CD4-positive, alpha-beta T cell treated with Interleukin-15 for 1 hour (primary cell): ENCODE measurements around the gene BEST1.

Experiments used
- DNase-seq: peaks from one replicate; pipeline ENCODE4 v3.0.0-alpha.2; 2020

BEST1 gene

DNA sequence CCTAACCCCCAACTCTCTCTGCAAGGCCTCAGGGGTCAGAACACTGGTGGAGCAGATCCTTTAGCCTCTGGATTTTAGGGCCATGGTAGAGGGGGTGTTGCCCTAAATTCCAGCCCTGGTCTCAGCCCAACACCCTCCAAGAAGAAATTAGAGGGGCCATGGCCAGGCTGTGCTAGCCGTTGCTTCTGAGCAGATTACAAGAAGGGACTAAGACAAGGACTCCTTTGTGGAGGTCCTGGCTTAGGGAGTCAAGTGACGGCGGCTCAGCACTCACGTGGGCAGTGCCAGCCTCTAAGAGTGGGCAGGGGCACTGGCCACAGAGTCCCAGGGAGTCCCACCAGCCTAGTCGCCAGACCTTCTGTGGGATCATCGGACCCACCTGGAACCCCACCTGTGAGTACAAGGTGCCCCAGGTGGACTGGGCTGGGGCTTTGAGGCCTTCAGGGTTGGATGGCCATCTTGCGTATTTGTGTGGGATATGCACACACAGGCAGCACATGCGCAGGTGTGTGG, at the start of gene BEST1:
Gene BEST1, plus strand, starts transcription at position 317 of the 513 bp plus-strand sequence. CDS start 1,456 bp downstream, outside the sequence.
- DNase-seq, result no peak

DNA sequence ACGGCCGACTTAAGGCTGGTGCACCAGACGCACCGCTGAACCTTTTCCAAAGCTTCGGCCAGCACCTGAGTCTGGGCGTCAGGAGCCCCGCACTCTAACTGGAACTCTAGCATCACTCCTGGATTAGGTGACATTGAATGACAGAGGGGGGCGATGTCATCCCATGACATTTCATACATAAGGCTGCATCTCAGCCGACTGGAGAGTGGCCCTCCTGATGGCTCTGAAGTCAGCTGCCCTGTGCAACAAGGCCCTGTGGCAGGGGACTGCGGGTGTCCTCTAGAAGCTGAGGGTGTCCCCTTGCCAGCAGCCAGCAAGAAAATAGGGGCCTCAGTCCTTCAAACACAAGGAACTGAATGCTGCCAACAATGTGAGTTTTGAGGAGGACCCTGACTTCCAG, 48.8 kb upstream of the BEST1 start:
- DNase-seq, result no peak

DNA sequence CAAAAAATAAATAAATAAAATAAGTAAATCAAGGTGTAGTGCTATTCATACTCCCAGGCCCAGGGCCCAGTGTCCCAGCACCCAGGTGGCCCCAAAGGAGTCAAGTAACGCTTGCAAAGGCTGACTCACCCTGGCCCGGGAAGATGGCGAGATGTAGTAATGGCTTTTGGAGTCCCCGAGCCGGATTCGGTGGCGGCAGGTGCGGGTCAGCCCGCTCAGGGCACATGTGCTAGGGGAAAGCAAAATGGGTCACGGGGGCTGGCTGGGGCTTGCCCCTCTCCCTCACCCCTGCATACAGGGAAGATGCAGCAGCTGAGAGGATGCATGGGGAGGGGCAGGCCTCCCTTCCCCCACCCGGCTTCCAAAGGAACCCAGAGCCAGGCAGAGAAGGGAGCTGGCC, 47.8 kb upstream of the BEST1 start:
- DNase-seq, result no peak

DNA sequence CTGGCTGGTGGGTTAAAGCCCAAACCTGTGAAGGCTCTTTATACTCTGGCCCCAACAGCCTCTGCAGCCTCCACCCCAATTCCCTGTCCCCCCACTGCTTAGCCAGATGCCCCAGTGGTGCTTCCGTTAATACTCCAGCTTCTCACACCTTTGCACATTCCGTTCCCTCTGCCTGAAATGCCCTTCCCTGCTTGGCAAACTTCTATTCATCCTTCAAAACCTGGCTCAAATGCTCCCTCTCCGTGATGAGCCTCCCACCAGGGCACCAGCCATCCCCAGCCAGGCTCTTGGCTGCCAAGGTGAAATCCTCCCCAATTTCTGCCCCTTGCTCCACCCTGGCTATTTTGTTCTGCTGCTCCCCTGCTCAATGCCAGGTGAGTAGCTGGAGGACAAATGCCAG, 46.3 kb upstream of the BEST1 start:
- DNase-seq, result no peak

DNA sequence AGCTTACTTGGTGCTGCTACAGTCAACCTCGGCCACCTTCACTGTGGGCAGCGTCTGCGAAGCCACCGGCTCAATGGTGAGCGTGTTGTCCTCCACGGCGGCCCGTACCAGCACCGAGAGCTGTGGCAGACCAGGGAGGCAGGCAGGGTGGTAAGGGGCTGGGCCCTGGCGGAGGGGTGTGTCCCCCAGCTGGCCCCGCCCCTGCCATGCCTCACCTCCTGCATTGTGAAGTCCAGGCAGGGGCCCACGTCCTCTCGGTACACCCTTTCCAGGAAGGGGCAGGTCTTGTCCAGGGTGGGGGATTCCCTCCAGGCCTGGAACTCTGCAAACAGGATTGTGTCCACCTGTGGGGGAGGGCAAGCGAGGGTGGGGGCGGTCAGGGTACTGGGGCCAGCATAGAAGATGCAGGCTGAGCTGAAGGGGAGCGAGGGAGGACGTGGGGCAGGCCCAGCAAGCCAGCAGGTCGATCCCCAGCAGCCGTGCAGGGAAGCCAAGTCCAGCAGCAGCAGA, 45.6 kb upstream of the BEST1 start:
- DNase-seq, result no peak

DNA sequence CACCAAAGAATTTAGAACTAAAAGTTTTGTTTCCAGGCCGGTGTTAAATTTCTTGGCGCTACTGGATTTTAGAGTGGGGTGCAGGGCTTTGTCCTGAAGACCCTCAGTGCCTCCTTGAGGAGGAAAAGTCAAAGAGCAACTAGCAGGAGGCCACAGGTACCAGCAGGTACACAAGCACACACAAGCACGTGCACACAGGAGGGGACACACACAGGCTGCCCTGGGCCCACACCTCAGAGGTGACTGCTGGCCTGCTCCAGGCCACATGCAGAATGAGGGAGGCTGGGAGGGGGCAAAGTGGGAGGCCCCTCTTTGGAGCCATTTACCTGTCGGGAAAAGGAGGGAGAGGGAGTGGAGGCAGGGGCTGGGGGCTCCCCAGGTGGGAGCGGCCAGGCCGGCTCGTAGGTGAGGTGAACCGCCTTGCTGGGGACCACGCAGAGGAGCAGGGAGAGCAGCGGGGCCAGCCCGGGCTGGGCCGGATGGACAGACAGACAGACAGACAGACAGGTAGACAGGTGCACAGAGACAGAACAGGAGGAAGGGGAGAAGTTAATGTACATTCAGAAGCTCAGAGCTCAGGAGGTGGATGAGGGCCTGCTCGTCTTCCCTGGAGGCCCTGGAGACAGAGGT, 45.0 kb upstream of the BEST1 start:
- no peak for DNase-seq

DNA sequence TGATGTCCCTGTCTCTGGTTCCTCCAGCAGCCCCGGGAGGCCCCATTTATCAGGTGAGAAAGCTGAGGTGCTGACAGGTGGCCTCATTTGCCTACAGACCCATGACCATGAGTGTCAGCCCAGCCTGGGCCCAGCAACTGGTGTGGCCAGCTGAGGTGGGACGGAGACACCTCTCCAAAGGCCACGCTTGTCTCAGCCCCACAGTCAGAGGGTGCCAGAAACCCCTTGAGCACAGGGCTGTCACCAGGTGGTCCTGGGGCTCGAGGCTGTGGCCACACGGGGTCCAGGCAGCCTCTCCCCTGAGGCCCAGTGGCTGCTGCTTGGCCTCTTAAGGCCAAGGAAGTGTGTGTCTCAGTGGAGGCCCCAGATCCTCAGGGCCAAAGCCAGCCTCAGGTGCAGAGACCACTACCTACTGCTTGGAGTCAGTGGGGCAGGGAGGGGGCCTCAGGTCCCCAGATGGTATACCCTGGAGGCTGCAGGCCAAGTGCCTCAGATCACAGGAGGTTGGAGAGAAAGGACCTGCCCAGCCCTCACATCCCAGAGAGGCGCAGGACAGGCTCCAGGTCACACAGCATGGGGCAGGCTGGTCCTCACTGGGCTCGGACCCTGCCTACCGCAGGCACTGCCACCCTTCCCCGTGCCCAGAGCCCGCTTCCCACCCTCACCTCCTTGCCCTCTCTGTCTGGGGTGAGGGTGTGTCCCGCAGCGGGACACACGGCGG, 44.2 kb upstream of the BEST1 start:
- no peak for DNase-seq

DNA sequence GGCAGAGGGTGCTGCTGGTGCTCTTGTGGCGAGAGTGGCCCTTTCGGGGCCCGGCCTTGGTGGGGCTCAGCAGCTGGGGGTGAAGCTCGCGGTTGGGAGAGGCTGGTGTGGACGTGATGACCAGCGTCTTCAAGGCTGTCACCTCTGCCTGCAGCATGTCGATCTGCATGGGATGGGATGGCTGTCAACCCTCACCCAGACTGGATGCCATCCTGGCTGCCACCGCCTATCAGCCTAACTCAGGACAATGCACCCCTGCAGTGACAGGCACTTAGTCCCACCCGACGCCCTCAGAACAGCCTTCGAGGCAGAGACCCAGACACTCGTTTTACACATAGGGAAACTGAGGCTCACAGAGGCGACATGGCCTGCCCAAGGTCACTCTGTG, 43.6 kb upstream of the BEST1 start:
- no peak for DNase-seq

DNA sequence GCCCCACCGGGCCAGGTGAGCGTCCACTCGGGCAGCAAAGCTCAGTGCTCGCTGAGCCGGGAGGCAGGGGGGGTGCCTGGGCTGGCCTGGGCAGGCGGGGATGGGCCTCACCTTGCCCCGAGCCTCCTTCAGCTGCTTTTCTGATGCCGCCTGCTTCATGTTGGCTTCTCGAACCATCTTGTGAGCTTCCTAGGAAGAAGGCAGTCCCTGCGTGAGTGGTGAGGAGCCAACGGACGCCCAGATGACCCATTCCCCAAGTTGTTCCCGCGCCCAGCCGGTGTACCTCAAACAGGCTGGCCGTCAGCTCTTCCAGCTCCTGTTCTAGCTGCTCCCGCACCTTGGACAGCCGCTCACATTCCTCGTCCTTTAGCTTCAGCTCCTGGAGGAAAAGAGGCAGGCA, 42.9 kb upstream of the BEST1 start:
- no peak for DNase-seq

DNA sequence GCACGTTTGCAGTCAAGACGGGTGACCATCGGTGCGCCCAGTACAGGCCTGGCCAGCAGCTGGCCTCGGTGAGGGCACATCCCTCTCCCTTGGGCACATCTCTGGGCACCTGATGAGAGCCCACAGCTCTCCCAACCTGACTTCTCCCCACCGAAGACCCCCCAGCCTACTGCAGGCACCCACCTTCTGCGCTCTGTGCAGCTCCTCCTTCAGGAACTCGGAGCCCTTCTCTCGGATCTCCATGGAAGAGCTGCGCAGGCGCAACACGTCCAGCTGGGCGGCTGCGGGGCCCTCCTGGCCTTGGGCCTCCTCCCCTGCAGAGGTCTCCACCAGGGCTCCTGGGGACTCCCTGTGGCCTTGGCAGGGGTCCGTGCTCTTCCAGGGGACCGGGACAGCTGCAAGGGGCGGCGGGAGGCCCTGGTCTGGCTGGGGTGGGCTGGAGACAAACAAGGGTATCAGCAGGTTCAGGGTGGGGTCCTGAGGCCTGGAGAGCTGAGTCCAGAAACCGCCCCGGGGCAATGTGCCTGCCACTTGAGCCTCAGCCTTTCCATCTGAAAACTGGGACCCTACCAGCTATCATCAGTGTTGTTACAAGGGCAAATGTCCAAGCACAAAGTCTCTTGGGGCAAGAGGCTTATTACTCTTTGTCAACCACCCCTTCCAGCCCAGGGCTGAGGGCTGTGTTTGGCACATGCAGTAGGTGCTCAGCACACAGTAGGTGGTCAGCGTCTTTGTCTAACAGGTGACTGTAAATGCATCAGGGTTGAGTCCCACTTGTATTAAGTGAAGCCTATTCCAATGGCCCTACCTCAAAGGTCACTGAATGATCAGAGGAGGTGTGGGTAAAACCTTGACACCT, 42.1 kb upstream of the BEST1 start:
- DNase-seq, result no peak

DNA sequence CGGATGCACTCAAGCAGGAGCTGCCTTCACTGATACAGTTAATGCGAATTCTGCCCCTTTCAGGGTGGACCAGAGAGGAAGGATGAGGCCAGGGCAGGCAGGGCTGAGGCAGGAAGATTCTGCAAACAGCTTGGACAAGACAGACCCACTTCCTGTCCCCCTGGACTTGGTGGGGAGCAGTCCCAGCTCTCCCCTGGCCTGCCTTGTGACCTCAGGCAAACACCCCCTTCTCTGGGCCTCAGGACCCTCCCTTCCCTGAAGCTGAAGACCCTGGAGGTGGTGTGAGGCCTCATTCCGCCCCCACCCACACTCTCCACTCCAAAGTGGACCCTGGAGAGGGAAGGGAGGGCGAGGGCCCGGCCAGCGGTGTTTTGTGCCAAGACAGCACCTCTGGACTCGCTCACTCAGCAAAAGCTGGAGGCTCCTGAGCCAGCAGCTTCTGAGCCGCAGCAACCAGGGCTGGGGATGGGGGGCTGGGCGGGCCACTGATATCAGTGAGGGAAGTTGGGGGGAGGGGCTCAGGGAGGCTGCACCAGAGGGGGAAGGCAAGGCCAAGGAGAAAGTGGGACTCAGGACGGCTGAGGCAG, 41.3 kb upstream of the BEST1 start:
- DNase-seq, result peak; percentile 10

DNA sequence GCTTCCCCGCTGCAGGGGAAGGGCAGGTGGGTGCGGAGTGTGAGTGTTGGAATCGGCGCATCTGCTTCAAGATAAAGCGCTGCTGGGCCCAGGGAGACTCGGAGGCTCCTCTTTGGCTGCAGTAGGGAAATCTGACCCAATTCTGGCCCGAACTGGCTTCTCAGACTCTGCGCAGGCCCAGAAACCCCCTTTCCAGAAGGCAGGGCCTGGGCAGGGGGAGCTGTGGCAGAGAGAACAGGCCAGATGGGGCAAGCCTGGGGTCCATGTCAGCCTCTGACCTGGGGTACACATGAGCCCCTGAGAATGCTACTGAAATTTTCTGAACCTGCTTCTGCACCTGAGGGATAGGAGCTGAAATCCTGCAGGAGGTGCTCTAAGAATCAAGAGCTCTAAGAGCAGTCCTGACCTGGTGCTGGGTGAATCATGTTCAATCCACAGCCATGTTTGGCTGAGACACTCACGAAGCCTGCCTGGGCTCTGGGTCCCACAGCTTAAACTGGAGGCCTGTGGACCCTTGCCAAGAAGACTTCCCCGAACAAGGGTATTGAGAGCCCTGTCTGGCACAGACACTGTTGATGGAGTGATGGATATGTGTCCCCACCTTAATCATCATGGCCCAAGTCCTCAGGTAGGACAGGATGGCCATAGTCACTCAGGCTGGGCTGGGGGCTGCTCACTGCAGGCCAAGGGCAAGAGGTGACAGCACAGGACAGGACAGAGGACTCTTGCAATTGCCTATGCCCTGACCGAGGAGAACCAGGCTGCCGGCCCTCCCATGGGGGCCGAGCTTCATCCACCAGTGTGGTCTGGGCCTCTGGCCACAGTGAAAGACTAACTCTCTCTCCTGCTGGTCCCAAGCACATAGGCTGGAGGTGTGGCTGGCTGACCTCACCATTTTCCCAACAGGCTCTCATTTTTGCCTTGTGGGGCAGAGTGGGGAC, 39.7 kb upstream of the BEST1 start:
- peak; percentile 14 for DNase-seq

DNA sequence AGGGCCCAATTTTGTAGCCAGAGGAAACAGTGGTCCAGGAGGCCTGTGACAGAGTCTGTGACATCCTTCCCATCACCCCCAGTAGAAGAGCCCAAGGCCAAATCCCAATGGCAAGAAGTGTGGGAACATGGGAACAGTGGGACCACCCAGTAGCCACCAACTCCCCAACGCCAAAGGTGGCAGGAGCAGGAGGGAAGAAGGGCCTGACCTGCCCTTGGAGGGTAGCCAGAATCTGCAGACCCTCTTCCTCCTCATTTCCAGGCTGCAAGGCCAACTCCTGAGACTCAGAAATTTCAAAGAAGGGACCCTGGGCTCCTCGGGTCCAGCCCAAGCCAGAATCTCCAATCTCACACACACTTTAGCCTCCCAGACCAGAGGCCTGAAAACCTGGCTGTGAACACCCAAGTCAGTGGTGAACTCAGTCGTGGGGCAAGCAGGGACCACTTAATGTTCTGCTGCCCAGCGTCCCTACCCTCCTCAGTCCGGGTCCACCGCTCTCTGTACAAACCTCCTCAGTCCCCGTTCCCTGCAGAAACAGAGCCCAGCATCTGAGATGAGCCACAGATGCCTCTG, 38.9 kb upstream of the BEST1 start:
- no peak for DNase-seq

DNA sequence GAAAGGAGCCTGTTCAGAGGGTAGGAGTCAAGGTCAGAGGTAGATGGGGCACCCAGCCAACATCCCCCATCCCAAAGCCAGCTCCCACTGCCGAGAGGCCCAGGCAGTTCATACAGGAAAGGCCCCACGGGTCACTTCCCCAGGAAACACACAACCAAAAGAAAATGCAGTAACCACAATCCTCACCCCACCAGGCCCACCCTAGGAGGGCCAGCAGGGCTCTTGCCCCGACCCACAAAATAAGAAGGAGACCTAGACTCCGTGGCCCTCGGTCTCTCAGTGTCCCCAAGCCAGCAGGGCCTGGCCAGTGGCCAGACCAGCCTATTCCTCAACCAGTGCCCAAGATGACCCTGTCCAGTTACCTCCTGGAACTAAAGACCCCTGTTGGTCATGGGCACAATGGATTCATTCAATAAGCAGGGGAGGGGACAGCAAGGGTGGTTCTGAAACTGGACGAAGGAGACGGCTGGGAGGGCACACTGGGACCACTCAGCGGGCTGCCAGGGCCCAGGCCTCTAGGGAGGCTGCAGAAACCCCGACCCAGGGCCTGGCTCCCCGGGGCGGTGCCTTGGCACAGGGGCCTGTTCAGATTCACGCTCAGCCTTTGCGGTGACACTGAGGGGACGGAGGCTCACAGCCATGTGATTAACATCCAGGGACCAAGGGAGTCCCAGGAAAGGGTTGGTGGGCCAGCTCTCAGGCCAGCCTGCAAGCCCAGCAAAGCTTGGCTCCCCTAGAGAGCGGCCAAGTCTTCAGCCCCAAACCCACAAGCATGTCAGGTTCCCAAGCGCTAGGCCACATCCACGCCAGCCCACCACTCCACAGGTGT, 38.2 kb upstream of the BEST1 start:
- no peak for DNase-seq

DNA sequence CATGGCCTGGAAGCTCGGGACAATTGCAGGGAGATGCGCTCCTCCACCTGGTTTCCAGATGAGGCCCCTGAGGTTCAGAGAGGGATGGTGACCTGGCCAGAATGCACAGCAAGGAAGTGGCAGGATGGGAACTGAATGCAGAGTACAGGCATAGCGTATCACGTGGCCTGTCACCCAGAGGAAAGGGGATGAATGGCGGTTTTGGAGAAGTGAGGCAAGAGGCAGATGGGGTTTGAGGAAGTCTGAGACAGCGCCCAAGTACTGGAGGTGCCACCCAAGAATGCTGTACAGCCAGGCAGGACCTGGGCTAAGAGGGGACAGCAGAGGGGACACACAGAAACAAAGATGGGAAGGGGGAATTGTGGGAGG, 37.6 kb upstream of the BEST1 start:
- DNase-seq, result peak; percentile 66

DNA sequence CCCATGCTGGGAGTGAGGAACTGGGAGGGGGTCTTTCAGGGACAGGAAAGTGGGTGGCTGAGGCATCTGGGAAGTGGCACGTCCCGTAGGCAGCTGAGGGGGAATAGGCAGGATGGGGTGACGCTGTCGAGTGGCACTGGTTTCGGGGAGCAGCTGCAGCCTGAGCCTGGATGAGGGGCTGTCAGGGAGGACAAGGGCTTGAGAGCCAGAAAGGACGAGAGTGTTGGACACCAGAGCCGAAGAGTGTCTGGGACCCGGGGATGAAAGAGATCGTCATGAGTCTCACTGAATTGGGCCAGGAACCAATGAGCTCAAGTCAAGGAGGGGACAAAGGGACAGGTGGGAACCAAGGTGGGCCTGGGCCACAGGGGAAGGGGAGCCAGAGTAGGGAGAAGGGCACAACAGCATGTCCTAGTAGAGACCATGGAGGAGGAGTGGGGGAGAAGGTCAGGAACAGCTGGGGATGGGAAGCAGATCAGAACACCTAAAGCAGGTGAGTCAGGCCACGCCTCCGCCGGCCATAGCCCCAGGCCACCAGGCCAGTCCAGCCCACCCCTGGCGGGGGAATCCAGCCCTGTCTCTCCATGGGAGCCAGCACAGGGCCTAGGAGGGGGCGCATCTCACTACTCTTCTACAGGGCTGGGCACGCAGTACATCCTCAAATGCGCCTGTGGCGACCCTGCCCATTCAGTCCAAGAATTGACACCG, 37.0 kb upstream of the BEST1 start:
- no peak for DNase-seq

DNA sequence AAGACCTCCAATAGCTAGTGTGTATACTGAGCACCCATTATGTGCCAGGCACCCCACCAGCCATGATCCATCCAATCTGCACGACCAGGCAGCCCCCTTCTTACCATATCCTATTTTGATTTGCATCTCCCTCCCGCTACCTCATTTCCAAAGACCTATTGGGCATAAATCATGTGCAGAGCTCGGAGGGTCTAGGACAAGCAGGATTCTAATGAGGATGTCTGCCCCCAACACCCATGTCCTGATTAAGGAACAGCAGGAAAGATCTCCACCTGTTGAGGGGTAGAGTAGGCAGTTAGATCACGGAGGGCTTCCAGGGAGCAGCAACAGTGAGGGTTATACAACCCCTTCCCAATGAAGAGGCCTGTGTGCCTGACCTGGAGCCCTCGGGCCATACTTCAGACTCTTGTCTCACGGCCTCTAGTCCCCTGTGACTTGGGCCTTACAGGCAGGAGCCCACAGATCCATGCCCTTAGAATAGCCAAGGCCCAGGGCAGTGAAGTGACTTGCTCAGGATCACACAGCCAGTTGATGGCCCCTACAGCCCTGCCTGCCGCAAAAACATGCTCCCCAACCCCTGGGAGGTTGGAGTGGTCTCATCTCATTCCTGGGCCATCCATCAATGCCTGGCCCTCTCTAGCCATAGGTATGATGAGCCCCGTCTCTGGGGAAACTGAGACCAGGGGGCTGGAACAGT, 36.3 kb upstream of the BEST1 start:
- no peak for DNase-seq

DNA sequence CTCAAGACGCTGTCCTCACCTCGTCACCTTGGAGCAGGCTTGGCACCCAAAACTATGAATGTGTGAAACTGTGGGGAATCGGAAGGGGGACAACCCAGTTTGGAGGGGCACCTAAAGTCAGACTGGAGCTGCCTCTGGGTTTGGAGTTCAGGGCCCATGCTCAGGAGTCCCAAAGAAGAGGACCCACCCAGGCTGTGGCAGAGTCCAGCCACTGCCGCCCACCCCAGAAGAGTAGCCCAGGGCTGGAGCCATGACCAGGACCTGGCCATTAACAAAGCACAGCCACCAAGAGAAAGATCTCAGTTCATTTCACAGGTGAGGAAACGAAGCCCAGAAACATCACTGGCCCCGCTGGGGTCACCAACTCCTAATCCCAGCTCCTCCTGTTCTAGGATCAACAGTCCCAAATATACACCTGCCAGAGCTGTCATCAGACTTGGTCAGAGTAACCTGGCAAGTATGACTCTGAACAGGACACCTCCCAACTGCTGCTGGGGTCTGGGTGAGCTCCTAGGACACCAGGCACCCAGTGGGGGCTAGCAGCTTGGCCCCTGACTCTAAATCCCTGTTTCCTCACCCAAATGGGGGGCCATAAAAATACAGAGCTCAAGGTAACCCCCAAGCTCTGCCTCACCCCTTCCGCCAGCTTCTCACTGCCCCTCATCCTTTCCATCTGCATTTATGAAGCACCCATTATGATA, 35.5 kb upstream of the BEST1 start:
- DNase-seq, result no peak
